OCI-LY3 (cell line): ENCODE results near the gene SYT1.

Source experiments
- H2AFZ ChIP-seq: fragments of 200-600, 300-600 bp; shearing (Covaris generic); 2 replicates; pipeline ENCODE4 v1.6.0; 2014; ENCODE audit warnings: antibody characterized with exemption, low read depth, low read length
- H3K27ac ChIP-seq: fragments of 200-600, 300-600 bp; sonication (generic); 2 replicates; pipeline ENCODE4 v1.5.1; 2014; ENCODE audit warnings: mild to moderate bottlenecking, low read length, moderate library complexity, mixed read lengths
- H3K27me3 ChIP-seq: fragments of 200-600, 300-600 bp; sonication (generic); 2 replicates; pipeline ENCODE4 v1.6.1; 2014; ENCODE audit warnings: low read depth, low read length, mixed read lengths
- H3K36me3 ChIP-seq: fragments of 200-600, 300-600 bp; sonication (generic); replicated peaks from 2 replicates; pipeline ENCODE3; 2014; ENCODE audit warnings: low read depth, low read length, mixed read lengths
- H3K4me1 ChIP-seq: fragments of 300-600, 200-600 bp; sonication (generic); 2 replicates; pipeline ENCODE4 v1.6.1; 2014; ENCODE audit warnings: low read length, mixed read lengths
- H3K4me2 ChIP-seq: fragments of 200-600, 300-600 bp; sonication (generic); 2 replicates; pipeline ENCODE4 v1.6.1; 2014; ENCODE audit warnings: low read length, mixed read lengths
- H3K4me3 ChIP-seq: fragments of 300-600, 200-600 bp; sonication (generic); 2 replicates; pipeline ENCODE4 v1.5.1; 2014; ENCODE audit warnings: antibody characterized with exemption, mild to moderate bottlenecking, low read length, moderate library complexity
- H3K79me2 ChIP-seq: fragments of 300-600, 200-600 bp; shearing (Covaris generic); 2 replicates; pipeline ENCODE4 v1.6.1; 2014; ENCODE audit warnings: mild to moderate bottlenecking, low read length, mixed read lengths
- H3K9ac ChIP-seq: fragments of 300-600, 200-600 bp; shearing (Covaris generic); 2 replicates; pipeline ENCODE4 v1.6.0; 2014; ENCODE audit warnings: mild to moderate bottlenecking, low read length, moderate library complexity
- H3K9me3 ChIP-seq: fragments of 200-600, 300-600 bp; shearing (Covaris generic); 2 replicates; pipeline ENCODE4 v1.6.1; 2014; ENCODE audit warnings: low read length, mixed read lengths; ENCODE audit not compliant: insufficient read depth
- H4K20me1 ChIP-seq: fragments of 200-600, 300-600 bp; sonication (generic); 2 replicates; pipeline ENCODE4 v1.6.1; 2016; ENCODE audit warnings: low read length, mixed read lengths; ENCODE audit not compliant: insufficient read depth
- EZH2phosphoT487 ChIP-seq: fragments of 200-600 bp; shearing (Covaris generic); IDR thresholded peaks from 2 replicates; pipeline ENCODE4 v1.6.1; 2018; ENCODE audit warnings: antibody characterized with exemption, mixed run types, low read depth
- TF ChIP-seq, protein P1 (sequence below): fragments of 200-600, 300-600 bp; sonication (generic); IDR thresholded peaks from 2 replicates; pipeline ENCODE4 v1.5.1; 2014; ENCODE audit warnings: antibody characterized with exemption, low read length, low read depth

The SYT1 gene

GRCh38 chr12:79360286-79360685 is 495.7 kb downstream of the SYT1 start:
- H3K27me3 ChIP-seq = no peaks in the 10 kb centered on the region
- no peaks in the 10 kb centered on the region for H3K9me3 ChIP-seq
- H3K4me3 ChIP-seq = no peak overlapping the region
- no peak overlapping the region for H2AFZ ChIP-seq
- no peaks in the 10 kb centered on the region for H4K20me1 ChIP-seq
- no peak overlapping the region for H3K4me2 ChIP-seq
- no peaks in the 10 kb centered on the region for H3K36me3 ChIP-seq
- no peak for TF ChIP-seq EZH2phosphoT487
- TF ChIP-seq, protein P1, sequence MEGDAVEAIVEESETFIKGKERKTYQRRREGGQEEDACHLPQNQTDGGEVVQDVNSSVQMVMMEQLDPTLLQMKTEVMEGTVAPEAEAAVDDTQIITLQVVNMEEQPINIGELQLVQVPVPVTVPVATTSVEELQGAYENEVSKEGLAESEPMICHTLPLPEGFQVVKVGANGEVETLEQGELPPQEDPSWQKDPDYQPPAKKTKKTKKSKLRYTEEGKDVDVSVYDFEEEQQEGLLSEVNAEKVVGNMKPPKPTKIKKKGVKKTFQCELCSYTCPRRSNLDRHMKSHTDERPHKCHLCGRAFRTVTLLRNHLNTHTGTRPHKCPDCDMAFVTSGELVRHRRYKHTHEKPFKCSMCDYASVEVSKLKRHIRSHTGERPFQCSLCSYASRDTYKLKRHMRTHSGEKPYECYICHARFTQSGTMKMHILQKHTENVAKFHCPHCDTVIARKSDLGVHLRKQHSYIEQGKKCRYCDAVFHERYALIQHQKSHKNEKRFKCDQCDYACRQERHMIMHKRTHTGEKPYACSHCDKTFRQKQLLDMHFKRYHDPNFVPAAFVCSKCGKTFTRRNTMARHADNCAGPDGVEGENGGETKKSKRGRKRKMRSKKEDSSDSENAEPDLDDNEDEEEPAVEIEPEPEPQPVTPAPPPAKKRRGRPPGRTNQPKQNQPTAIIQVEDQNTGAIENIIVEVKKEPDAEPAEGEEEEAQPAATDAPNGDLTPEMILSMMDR = no peak
- peaks cover 18% of the 10 kb centered on the region for H3K4me1 ChIP-seq
- no peak overlapping the region for H3K9ac ChIP-seq
- no peaks in the 10 kb centered on the region for H3K79me2 ChIP-seq
- H3K27ac ChIP-seq = no peak overlapping the region

GRCh38 chr12:79360936-79361335 is 496.4 kb downstream of the SYT1 start:
- Histone ChIP-seq H3K27me3 (no peaks in the 10 kb centered on the region), H3K9me3 (no peaks in the 10 kb centered on the region), H4K20me1 (no peaks in the 10 kb centered on the region), H3K9ac (no peak overlapping the region), H3K36me3 (no peaks in the 10 kb centered on the region), H3K4me2 (no peak overlapping the region), H3K4me3 (no peak overlapping the region), H3K79me2 (no peaks in the 10 kb centered on the region), H2AFZ (no peak overlapping the region), H3K27ac (no peak overlapping the region), H3K4me1 (peaks cover 22% of the 10 kb centered on the region)
- TF ChIP-seq, protein P1 = no peak
- no peak for TF ChIP-seq EZH2phosphoT487

- Histone ChIP-seq H3K9ac (no peak overlapping the region), H3K9me3 (no peaks in the 10 kb centered on the region), H3K4me2 (peak overlapping the region; percentile 28; the same call in 1 of the 2 replicates), H3K27ac (no peak overlapping the region), H3K36me3 (no peaks in the 10 kb centered on the region), H3K27me3 (no peaks in the 10 kb centered on the region), H2AFZ (no peak overlapping the region), H4K20me1 (no peaks in the 10 kb centered on the region), H3K4me1 (peaks cover 19% of the 10 kb centered on the region), H3K4me3 (no peak overlapping the region), H3K79me2 (no peaks in the 10 kb centered on the region)
- TF ChIP-seq, protein P1 = no peak
- no peak for TF ChIP-seq EZH2phosphoT487
These were observed 499.6 kb downstream of the SYT1 start for GRCh38 chr12:79364197-79364596.

GRCh38 chr12:79366374-79366773 is 501.8 kb downstream of the SYT1 start:
- no peak overlapping the region for H3K27ac ChIP-seq
- no peaks in the 10 kb centered on the region for H3K9me3 ChIP-seq
- no peak overlapping the region for H2AFZ ChIP-seq
- no peaks in the 10 kb centered on the region for H3K36me3 ChIP-seq
- H3K9ac ChIP-seq = no peak overlapping the region
- H3K4me1 ChIP-seq = peaks cover 14% of the 10 kb centered on the region
- no peak for TF ChIP-seq EZH2phosphoT487
- TF ChIP-seq, protein P1 = no peak
- no peaks in the 10 kb centered on the region for H3K27me3 ChIP-seq
- H3K4me2 ChIP-seq = no peak overlapping the region
- no peaks in the 10 kb centered on the region for H3K79me2 ChIP-seq
- H4K20me1 ChIP-seq = no peaks in the 10 kb centered on the region
- no peak overlapping the region for H3K4me3 ChIP-seq
